ENCODE results near the gene SEC61A2.

DNA sequence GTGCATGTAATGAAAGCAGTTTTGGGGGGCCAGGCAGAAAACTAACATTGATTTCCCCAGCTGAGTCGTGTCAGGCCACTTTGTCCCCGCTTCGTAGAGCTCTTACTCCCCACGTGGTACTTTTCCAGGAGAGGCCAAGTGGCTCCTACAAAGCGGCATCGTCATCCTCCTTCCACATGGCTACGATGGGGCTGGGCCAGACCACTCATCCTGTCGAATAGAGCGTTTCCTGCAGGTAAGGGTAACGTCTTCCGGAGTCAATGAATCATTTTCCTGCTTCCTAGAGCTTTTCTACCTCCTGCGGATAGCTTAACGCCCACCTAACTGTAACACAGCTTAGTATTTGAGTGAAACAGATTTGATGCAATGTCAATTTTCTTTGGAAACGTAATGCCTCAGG lies 21.7 kb upstream of the SEC61A2 start:
- TF ChIP-seq POLR2A (IDR thresholded peaks at IDR 0.05): no peak
- TF ChIP-seq, protein P1, sequence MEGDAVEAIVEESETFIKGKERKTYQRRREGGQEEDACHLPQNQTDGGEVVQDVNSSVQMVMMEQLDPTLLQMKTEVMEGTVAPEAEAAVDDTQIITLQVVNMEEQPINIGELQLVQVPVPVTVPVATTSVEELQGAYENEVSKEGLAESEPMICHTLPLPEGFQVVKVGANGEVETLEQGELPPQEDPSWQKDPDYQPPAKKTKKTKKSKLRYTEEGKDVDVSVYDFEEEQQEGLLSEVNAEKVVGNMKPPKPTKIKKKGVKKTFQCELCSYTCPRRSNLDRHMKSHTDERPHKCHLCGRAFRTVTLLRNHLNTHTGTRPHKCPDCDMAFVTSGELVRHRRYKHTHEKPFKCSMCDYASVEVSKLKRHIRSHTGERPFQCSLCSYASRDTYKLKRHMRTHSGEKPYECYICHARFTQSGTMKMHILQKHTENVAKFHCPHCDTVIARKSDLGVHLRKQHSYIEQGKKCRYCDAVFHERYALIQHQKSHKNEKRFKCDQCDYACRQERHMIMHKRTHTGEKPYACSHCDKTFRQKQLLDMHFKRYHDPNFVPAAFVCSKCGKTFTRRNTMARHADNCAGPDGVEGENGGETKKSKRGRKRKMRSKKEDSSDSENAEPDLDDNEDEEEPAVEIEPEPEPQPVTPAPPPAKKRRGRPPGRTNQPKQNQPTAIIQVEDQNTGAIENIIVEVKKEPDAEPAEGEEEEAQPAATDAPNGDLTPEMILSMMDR (IDR thresholded peaks at IDR 0.05): no peak

All from upper lobe of left lung (tissue), 4 donors.